K562 (cell line): Measurements from ENCODE around the gene LIN7A.

Experiments used
- CBX8 ChIP-seq: fragments of 200-600 bp; sonication (generic); IDR thresholded peaks from 2 replicates; pipeline ENCODE4 v1.6.1; 2012; ENCODE audit warnings: borderline replicate concordance, mixed run types, low read depth, mild to moderate bottlenecking, moderate library complexity, mixed read lengths, low read length, control low read depth, inconsistent platforms; ENCODE audit not compliant: poor library complexity, severe bottlenecking; ENCODE audit errors: extremely low read depth
- CHD1 ChIP-seq: fragments of 200-600 bp; sonication (generic); IDR thresholded peaks from one replicate; pipeline ENCODE4 v1.6.1; 2012; ENCODE audit warnings: mild to moderate bottlenecking, moderate library complexity, low read length, inconsistent platforms
- CREB3 ChIP-seq: fragments of 450-650 bp; conservative IDR thresholded peaks from 2 replicates; pipeline ENCODE4 v1.6.1; 2016; ENCODE audit warnings: missing genetic modification characterization, low read depth, mild to moderate bottlenecking, missing compliant biosample characterization, moderate library complexity
- HMG20A ChIP-seq: fragments of 450-650 bp; formaldehyde crosslinking; conservative IDR thresholded peaks from 2 replicates; pipeline ENCODE4 v1.4.0; 2020; ENCODE audit warnings: mild to moderate bottlenecking, mixed read lengths
- JUN ChIP-seq, 2 experiments: sonication (generic) in 1 of 2; formaldehyde crosslinking in 1 of 2; IDR thresholded peaks; 2 replicates each; pipeline versions ENCODE4 v1.6.1 to v1.8.0; 2012 to 2022; ENCODE audit warnings: borderline replicate concordance in 2 of 2, mild to moderate bottlenecking in 2 of 2, improper control_type of control experiment in 1 of 2, low read depth in 1 of 2, low read length in 1 of 2, missing genetic modification reagents in 1 of 2
- MCM2 ChIP-seq: fragments of 450-650 bp; IDR thresholded peaks from 2 replicates; pipeline ENCODE4 v1.6.1; 2017; ENCODE audit warnings: low read depth, mild to moderate bottlenecking
- PHF20 ChIP-seq: fragments of 450-650 bp; IDR thresholded peaks from 2 replicates; pipeline ENCODE4 v1.6.1; 2018; ENCODE audit not compliant: partially characterized antibody
- POLR2AphosphoS5 ChIP-seq: IDR thresholded peaks from 2 replicates; pipeline ENCODE4 v1.6.1; 2011; ENCODE audit warnings: mild to moderate bottlenecking, low read depth, low read length, moderate library complexity; ENCODE audit not compliant: control insufficient read depth, insufficient read depth
- PRDM10 ChIP-seq: fragments of 450-650 bp; IDR thresholded peaks from 2 replicates; pipeline ENCODE4 v1.6.1; 2018; ENCODE audit not compliant: partially characterized antibody
- RAD21 ChIP-seq, 2 experiments: fragments of 250-450 bp in 1 of 2; fragments of 450-650 bp in 1 of 2; sonication (Bioruptor Pico) in 1 of 2; formaldehyde crosslinking in 1 of 2; IDR thresholded peaks in 1 of 2; conservative IDR thresholded peaks in 1 of 2; 2 replicates each; pipeline versions ENCODE4 v1.4.0 to v1.8.0; 2020 to 2022; ENCODE audit warnings: mild to moderate bottlenecking in 2 of 2, moderate library complexity in 1 of 2
- RBM22 ChIP-seq: fragments of 200-400 bp; formaldehyde crosslinking; IDR thresholded peaks from 2 replicates; pipeline ENCODE4 v1.6.1; 2018; ENCODE audit warnings: low read length, low read depth; ENCODE audit not compliant: poor library complexity, severe bottlenecking
- RBM39 ChIP-seq: fragments of 200-400 bp; formaldehyde crosslinking; optimal IDR thresholded peaks from 2 replicates; pipeline ENCODE3; 2018; ENCODE audit warnings: low read depth, low read length
- ZNF707 ChIP-seq: fragments of 250-450 bp; sonication (Bioruptor Pico); conservative IDR thresholded peaks from 2 replicates; pipeline ENCODE4 v1.8.0; 2022; ENCODE audit warnings: inconsistent platforms, mild to moderate bottlenecking, moderate library complexity

- TF ChIP-seq PHF20 (no peak), POLR2AphosphoS5 (no peak), PRDM10 (no peak), ZNF707 (no peak), RAD21 (CRISPR knock-in tag; conservative IDR thresholded peaks at IDR 0.05 in 1 of 2, IDR thresholded peaks at IDR 0.05 in 1 of 2) (no peak), RBM39 (no peak), MCM2 (no peak), CREB3 (tag) (no peak), HMG20A (no peak), CBX8 (no peak), CHD1 (no peak), RBM22 (no peak), JUN (IDR thresholded peaks at IDR 0.05; ENCODE audit: borderline replicate concordance, low read depth, low read length) (no peak), JUN (CRISPR knock-in tag; IDR thresholded peaks at IDR 0.05; ENCODE audit: borderline replicate concordance) (no peak)
Measured at GRCh38 chr12:80867941-80868340, 69.8 kb downstream of the LIN7A start.
